Ishikawa (cell line): ENCODE data around the gene CNNM2.

ENCODE experiments used
- EP300 ChIP-seq: IDR thresholded peaks from 2 replicates; pipeline ENCODE4 v1.6.1; 2012; ENCODE audit warnings: borderline replicate concordance
- NFIC ChIP-seq: IDR thresholded peaks from 2 replicates; pipeline ENCODE4 v1.6.1; 2012
- TAF1 ChIP-seq: IDR thresholded peaks from 2 replicates; pipeline ENCODE4 v1.6.1; 2012; ENCODE audit warnings: low read depth, mild to moderate bottlenecking
- ZBTB7A ChIP-seq: IDR thresholded peaks from 2 replicates; pipeline ENCODE4 v1.6.1; 2012; ENCODE audit warnings: low read depth

GRCh38 chr10:103104721-103105120 lies 186.6 kb downstream of the CNNM2 start:
- TF ChIP-seq ZBTB7A (no peak), NFIC (no peak), EP300 (no peak), TAF1 (no peak)
